H9 (cell line): Measurements from ENCODE around the gene GPR156. TPM values are rescaled to one million over a fixed set of nuclear protein-coding genes. Genes with fewer than 3 reads are reported as not detected.

Source experiments
- DNase-seq: peaks from one replicate; pipeline ENCODE4 v3.0.0-alpha.2; 2017
- H2AFZ ChIP-seq: one replicate; pipeline ENCODE4 v1.6.1; 2013; ENCODE audit warnings: mild to moderate bottlenecking, low read length, control low read depth, moderate library complexity
- H2AK5ac ChIP-seq: 2 replicates; pipeline ENCODE4 v1.6.1; 2013; ENCODE audit warnings: low read length, control low read depth, mixed read lengths; ENCODE audit not compliant: insufficient read length
- H2BK120ac ChIP-seq: one replicate; pipeline ENCODE4 v1.6.1; 2013; ENCODE audit warnings: low read depth, mild to moderate bottlenecking, low read length, control low read depth, inconsistent platforms; ENCODE audit not compliant: poor library complexity, severe bottlenecking
- H2BK12ac ChIP-seq: 2 replicates; pipeline ENCODE4 v1.6.1; 2013; ENCODE audit warnings: low read length, control low read depth, mixed read lengths, low read depth; ENCODE audit not compliant: insufficient read length
- H2BK15ac ChIP-seq: 2 replicates; pipeline ENCODE4 v1.6.1; 2013; ENCODE audit warnings: low read depth, low read length, control low read depth
- H2BK20ac ChIP-seq: one replicate; pipeline ENCODE4 v1.6.1; 2013; ENCODE audit warnings: low read depth, mild to moderate bottlenecking, low read length, control low read depth, inconsistent platforms; ENCODE audit not compliant: poor library complexity, severe bottlenecking
- H2BK5ac ChIP-seq: 2 replicates; pipeline ENCODE4 v1.6.1; 2013; ENCODE audit warnings: low read length, control low read depth, mixed read lengths; ENCODE audit not compliant: insufficient read length
- H3K14ac ChIP-seq: 2 replicates; pipeline ENCODE4 v1.6.1; 2013; ENCODE audit warnings: low read length, control low read depth; ENCODE audit not compliant: insufficient read depth
- H3K18ac ChIP-seq: 2 replicates; pipeline ENCODE4 v1.6.1; 2013; ENCODE audit warnings: low read depth, mild to moderate bottlenecking, mixed read lengths, low read length, control low read depth; ENCODE audit not compliant: insufficient read length
- H3K23ac ChIP-seq: 2 replicates; pipeline ENCODE4 v1.6.1; 2013; ENCODE audit warnings: low read length, control low read depth, mixed read lengths, low read depth; ENCODE audit not compliant: insufficient read length
- H3K23me2 ChIP-seq: 2 replicates; pipeline ENCODE4 v1.6.1; 2013; ENCODE audit warnings: low read depth, mild to moderate bottlenecking, mixed read lengths, low read length, control low read depth; ENCODE audit not compliant: insufficient read length, poor library complexity, severe bottlenecking
- H3K27ac ChIP-seq: 2 replicates; pipeline ENCODE4 v1.5.1; 2013; ENCODE audit warnings: low read length, control low read depth, mixed read lengths, low read depth; ENCODE audit not compliant: insufficient read length
- H3K27me3 ChIP-seq: 2 replicates; pipeline ENCODE4 v1.6.1; 2013; ENCODE audit warnings: low read length, control low read depth, inconsistent platforms; ENCODE audit not compliant: insufficient read depth
- H3K4ac ChIP-seq: 2 replicates; pipeline ENCODE4 v1.6.1; 2013; ENCODE audit warnings: low read depth, mild to moderate bottlenecking, control low read depth, inconsistent platforms, low read length, moderate library complexity
- H3K4me1 ChIP-seq: 2 replicates; pipeline ENCODE4 v1.6.1; 2013; ENCODE audit warnings: low read length, control low read depth, inconsistent platforms; ENCODE audit not compliant: insufficient read depth
- H3K4me2 ChIP-seq: 2 replicates; pipeline ENCODE4 v1.6.1; 2013; ENCODE audit warnings: low read length, control low read depth, mixed read lengths; ENCODE audit not compliant: insufficient read length, insufficient read depth
- H3K56ac ChIP-seq: 2 replicates; pipeline ENCODE4 v1.6.1; 2013; ENCODE audit warnings: low read depth, mild to moderate bottlenecking, mixed read lengths, low read length, control low read depth; ENCODE audit not compliant: insufficient read length
- H3K79me1 ChIP-seq: 2 replicates; pipeline ENCODE4 v1.6.1; 2013; ENCODE audit warnings: low read depth, mild to moderate bottlenecking, moderate library complexity, low read length, control low read depth, inconsistent platforms; ENCODE audit not compliant: insufficient read depth, poor library complexity, severe bottlenecking
- H3K79me2 ChIP-seq: 2 replicates; pipeline ENCODE4 v1.6.1; 2013; ENCODE audit warnings: low read length, control low read depth, inconsistent platforms; ENCODE audit not compliant: insufficient read depth
- H3K9ac ChIP-seq: 2 replicates; pipeline ENCODE4 v1.6.1; 2013; ENCODE audit warnings: low read length, control low read depth, mixed read lengths; ENCODE audit not compliant: insufficient read length; ENCODE audit errors: extremely low read depth
- H3K9me3 ChIP-seq: one replicate; pipeline ENCODE4 v1.6.1; 2013; ENCODE audit warnings: low read depth, low read length, inconsistent platforms; ENCODE audit not compliant: control insufficient read depth
- H3T11ph ChIP-seq: one replicate; pipeline ENCODE4 v1.6.1; 2013; ENCODE audit warnings: mild to moderate bottlenecking, low read length, control low read depth, inconsistent platforms
- H4K20me1 ChIP-seq: one replicate; pipeline ENCODE4 v1.6.1; 2013; ENCODE audit not compliant: control insufficient read depth, insufficient read length, insufficient read depth
- H4K5ac ChIP-seq: 2 replicates; pipeline ENCODE4 v1.6.1; 2013; ENCODE audit warnings: low read depth, mild to moderate bottlenecking, mixed read lengths, low read length, control low read depth; ENCODE audit not compliant: insufficient read length
- H4K8ac ChIP-seq: replicated peaks from 2 replicates; pipeline ENCODE4 v1.6.1; 2013; ENCODE audit warnings: low read length, control low read depth, mixed read lengths, low read depth; ENCODE audit not compliant: insufficient read length
- H4K91ac ChIP-seq: 2 replicates; pipeline ENCODE4 v1.6.1; 2013; ENCODE audit warnings: low read depth, mild to moderate bottlenecking, moderate library complexity, mixed read lengths, low read length, control low read depth; ENCODE audit not compliant: insufficient read length
- H3K27ac Mint-ChIP-seq, 3 experiments: 2 replicates in 2 of 3; 3 replicates in 1 of 3; pipeline ENCODE4 v1.8.0; 2020 to 2021; ENCODE audit warnings: mixed read lengths in 3 of 3, mild to moderate bottlenecking in 1 of 3, moderate library complexity in 1 of 3
- H3K27me3 Mint-ChIP-seq: 2 replicates; pipeline ENCODE4 v1.8.0; 2021; ENCODE audit warnings: low read depth, mild to moderate bottlenecking, moderate library complexity, mixed read lengths
- H3K36me3 Mint-ChIP-seq, 3 experiments: 2 replicates in 2 of 3; 3 replicates in 1 of 3; pipeline ENCODE4 v1.8.0; 2020 to 2021; ENCODE audit warnings: low read depth in 3 of 3, mixed read lengths in 3 of 3; ENCODE audit not compliant: insufficient read depth in 1 of 3
- H3K4me1 Mint-ChIP-seq, 2 experiments: 2 replicates each; pipeline ENCODE4 v1.8.0; 2020; ENCODE audit warnings: mixed read lengths in 2 of 2
- H3K4me3 Mint-ChIP-seq, 2 experiments: 2 replicates in 1 of 2; 3 replicates in 1 of 2; pipeline ENCODE4 v1.8.0; 2020 to 2021; ENCODE audit warnings: mild to moderate bottlenecking in 2 of 2, mixed read lengths in 2 of 2, moderate library complexity in 1 of 2
- H3K9me3 Mint-ChIP-seq, 2 experiments: 2 replicates in 1 of 2; 3 replicates in 1 of 2; pipeline ENCODE4 v1.8.0; 2020; ENCODE audit warnings: mild to moderate bottlenecking in 2 of 2, mixed read lengths in 2 of 2, moderate library complexity in 1 of 2
- WGBS: extraction: QIAGEN DNeasy Blood & Tissue Kit; methylation state at CpG from one replicate; pipeline ENCODE4 v1.1.7; 2013; ENCODE audit warnings: missing lambda C conversion rate, low lambda C conversion rate, mixed read lengths; ENCODE audit not compliant: insufficient read length; ENCODE audit errors: extremely low coverage; 5-methylcytosine and 5-hydroxymethylcytosine counted together
- total RNA-seq: library from RNA; stranded (reverse); gene quantifications from 2 replicates; pipeline ENCODE4 v1.2.1, GENCODE V29; 2021
- TF ChIP-seq, protein P1 (sequence below): fragments of 200-600 bp; sonication (generic); conservative IDR thresholded peaks from 3 replicates; pipeline ENCODE4 v1.8.0; 2021; ENCODE audit warnings: antibody characterized with exemption, mild to moderate bottlenecking

GPR156 gene
- total RNA-seq, 1 experiment from 2014 or later: 1.8 TPM

DNA sequence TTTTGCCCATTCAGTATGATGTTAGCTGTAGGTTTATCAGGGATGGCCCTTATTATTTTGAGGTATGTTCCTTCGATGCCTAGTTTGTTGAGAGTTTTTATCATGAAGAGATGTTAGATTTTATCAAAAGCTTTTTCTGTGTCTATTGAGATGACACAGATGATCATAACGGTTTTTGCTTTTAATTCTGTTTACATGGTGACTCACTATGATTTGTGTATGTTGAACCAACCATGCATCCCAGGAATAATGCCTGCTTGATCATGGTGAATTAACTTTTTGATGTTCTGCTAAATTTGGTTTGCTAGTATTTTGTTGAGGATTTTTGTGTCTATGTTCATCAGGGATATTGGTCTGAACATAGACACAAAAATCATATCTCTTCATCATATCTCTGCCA is 8.3 kb downstream of the GPR156 start:
- Histone ChIP-seq H3K9ac (no peak overlapping the region), H4K8ac (no peak overlapping the region), H3K4me1 (no peaks in the 10 kb centered on the region), H2BK5ac (no peak overlapping the region), H3K18ac (no peak overlapping the region), H3K27ac (no peak overlapping the region), H2BK15ac (no peak overlapping the region), H3K79me2 (no peaks in the 10 kb centered on the region), H3T11ph (no peak overlapping the region), H3K79me1 (no peaks in the 10 kb centered on the region), H4K91ac (no peak overlapping the region), H3K9me3 (no peaks in the 10 kb centered on the region), H3K14ac (no peak overlapping the region), H3K23ac (no peak overlapping the region), H2BK20ac (no peak overlapping the region), H3K4ac (no peak overlapping the region), H4K5ac (no peak overlapping the region), H2AK5ac (no peak overlapping the region), H3K27me3 (no peaks in the 10 kb centered on the region), H3K23me2 (no peaks in the 10 kb centered on the region), H2BK120ac (no peak overlapping the region), H2AFZ (no peak overlapping the region), H3K56ac (no peak overlapping the region), H2BK12ac (no peak overlapping the region), H3K4me2 (no peak overlapping the region), H4K20me1 (no peaks in the 10 kb centered on the region)
- Mint-ChIP-seq H3K27me3 (peaks cover 9% of the 10 kb centered on the region), H3K4me1 (peaks cover 0 to 3% of the 10 kb centered on the region in 2 experiments; a peak in 1 of 4 replicates), H3K27ac (no peak overlapping the region), H3K4me3 (no peak overlapping the region), H3K9me3 (no peaks in the 10 kb centered on the region), H3K36me3 (no peaks in the 10 kb centered on the region)
- TF ChIP-seq, protein P1, sequence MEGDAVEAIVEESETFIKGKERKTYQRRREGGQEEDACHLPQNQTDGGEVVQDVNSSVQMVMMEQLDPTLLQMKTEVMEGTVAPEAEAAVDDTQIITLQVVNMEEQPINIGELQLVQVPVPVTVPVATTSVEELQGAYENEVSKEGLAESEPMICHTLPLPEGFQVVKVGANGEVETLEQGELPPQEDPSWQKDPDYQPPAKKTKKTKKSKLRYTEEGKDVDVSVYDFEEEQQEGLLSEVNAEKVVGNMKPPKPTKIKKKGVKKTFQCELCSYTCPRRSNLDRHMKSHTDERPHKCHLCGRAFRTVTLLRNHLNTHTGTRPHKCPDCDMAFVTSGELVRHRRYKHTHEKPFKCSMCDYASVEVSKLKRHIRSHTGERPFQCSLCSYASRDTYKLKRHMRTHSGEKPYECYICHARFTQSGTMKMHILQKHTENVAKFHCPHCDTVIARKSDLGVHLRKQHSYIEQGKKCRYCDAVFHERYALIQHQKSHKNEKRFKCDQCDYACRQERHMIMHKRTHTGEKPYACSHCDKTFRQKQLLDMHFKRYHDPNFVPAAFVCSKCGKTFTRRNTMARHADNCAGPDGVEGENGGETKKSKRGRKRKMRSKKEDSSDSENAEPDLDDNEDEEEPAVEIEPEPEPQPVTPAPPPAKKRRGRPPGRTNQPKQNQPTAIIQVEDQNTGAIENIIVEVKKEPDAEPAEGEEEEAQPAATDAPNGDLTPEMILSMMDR: no peak
- no CpG with 5 or more reads among the region's 2 CpGs for WGBS
- DNase-seq: no peak
